G401 (cell line): ENCODE results near the gene EDN2. TPM values are rescaled to one million over a fixed set of nuclear protein-coding genes. Genes with fewer than 3 reads are reported as not detected.

Experiments used
- DNase-seq: peaks from one replicate; pipeline ENCODE4 v3.0.0-alpha.2; 2015; ENCODE audit warnings: low spot score
- in situ Hi-C: cut with HindIII; loops from 2 replicates; pipeline ENCODE4 v1.10.0; 2016; ENCODE audit warnings: low sequenced_read_pairs, mixed read lengths
- total RNA-seq: library from RNA; depleted of rRNA; stranded (reverse); fragments of >200 nt; shearing (Covaris generic); gene quantifications from 2 replicates; pipeline ENCODE4 v1.2.3, GENCODE V29; 2014; rRNA removed

The EDN2 gene
- total RNA-seq, 1 experiment from 2014 or later, result 2.2 TPM

DNA sequence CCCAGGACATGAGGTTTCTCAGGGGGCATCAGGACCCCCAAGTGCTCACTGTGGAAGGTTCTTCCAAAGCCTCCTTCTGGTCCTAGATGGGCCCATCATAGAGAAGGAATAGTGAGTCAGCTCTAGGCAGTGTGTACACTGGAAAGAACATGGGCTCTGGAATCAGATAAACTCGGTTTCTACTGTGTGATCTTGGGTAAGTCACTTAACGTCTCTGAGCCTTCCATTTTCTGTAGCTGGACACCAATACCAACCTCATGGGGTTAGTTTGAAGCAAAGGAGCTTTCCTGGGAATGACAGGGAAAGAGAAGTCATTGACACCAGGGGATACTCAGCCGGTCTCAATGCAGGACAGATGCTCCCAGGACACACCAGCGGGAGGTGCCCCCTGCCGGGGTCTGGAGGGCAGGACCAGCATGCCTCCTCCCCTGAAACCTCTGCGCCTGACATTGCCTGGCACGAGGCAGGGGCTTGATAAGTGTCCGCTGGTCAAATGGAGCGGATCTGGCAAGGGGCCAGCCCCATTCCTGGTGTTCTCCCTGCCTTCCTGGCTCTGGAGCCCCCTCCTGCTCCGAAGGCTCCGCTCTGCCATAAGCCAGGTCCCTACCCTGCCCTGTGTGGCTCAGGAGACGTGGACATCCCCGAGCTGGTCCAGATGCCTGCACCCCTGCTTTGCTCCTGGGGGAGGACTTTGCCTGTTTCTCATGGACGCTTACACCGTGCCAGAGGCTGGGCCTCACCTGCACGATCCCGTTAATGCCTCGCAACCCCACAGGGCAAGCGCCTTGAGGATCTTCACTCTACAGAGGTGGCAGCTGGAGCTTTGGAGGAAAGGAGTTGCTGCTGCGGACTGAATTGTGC, 52.8 kb downstream of the EDN2 start:
- in situ Hi-C loops, result no loop called here
- DNase-seq, result no peak

DNA sequence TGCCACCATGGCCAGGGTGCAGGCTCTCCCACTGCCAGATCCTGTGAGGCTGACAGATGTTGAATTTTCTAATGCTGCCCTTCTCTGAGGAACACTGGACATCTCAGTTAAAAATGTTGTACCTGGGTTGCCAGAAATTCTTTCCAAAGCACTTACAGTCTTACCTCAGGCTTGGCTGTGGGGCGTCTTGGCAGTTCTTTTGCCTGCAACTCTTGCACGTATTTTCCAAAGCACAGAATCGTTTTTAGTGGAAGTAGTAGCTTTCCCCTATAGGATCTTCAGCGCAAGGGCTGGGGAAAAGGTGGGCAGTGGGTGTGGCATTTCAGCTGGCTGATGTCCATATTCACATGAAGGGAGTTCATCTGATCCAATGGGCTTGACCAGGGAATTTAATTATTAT, 53.9 kb downstream of the EDN2 start:
- DNase-seq, result no peak
- in situ Hi-C loops, result no loop called here

DNA sequence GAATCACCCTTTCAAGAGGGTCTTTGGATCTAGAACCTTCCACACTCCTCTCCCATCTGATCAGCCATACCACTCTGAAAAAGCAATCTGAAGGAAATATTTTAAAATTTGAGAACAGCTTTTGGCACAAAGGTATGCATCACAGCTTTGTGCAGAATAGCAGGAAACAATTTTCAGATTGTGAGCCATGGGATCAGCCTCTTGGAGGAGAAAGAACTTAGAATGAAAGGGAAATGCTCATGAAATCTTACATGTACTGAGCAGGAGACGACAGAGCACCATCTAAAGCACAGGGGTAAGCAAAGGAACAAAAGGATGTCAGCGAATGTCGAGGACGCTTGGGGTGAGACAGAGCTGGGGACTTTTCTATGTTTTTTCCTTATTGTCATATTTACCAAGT, 54.4 kb downstream of the EDN2 start:
- in situ Hi-C loops, result no loop called here
- no peak for DNase-seq

DNA sequence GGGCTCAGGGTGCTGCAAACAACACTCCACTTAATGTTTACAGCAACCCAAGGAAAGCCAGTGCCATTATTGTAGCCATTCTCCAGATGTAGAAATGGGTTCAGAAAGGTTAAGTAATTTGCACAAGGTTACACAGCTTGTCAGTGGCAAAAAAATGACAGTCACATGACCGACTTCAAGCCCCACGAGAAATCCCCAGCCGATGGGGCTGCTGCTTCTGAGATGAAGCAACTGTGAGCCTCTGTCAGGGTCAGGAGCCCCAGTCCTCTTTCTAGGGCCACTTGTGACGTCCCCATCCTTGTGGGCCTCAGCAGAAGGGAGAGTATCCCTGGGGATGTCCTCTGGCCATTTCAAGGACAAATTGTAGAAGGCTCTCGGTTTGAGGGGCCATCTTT, 54.8 kb downstream of the EDN2 start:
- in situ Hi-C loops, result no loop called here
- no peak for DNase-seq

Other genes with a start within 250 kb of the EDN2 start
- gene SCMH1, start 242.4 kb downstream of the EDN2 start, total RNA-seq, result 32.1 and 39.7 TPM in 2 replicates
- 0.51 and 1.5 TPM in 2 replicates for gene FOXO6, start 123.2 kb downstream of the EDN2 start, total RNA-seq